ENCODE data around the gene WSB1. TPM values are rescaled to one million over a fixed set of nuclear protein-coding genes. Genes with fewer than 3 reads are reported as not detected.

The WSB1 gene
- total RNA-seq, 1 donor from 2014 or later = 396 TPM

DNA sequence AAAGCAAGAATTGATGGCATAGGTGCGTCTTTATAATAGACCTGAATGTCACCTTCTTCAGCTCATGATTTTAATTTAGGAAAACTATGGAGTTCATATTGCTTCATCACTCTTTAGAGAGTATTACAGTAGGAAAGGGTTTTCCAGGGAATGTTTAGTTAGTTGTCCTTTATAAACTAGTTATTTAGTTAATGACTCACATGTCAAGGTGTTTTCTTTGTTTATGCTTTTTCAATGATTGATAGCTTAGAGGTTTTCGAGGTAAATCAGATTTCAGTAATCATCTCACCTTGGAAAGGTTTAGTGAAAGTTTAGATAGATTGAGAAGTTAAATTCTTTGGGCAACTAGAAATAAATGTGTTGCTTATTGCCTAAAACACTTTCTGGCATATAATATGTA, 9.8 kb downstream of the WSB1 start:
- ATAC-seq (no peak), DNase-seq (ENCODE audit: low spot score) (no peak)
- intact Hi-C loops (cut with DNase I) = no loop called here

DNA sequence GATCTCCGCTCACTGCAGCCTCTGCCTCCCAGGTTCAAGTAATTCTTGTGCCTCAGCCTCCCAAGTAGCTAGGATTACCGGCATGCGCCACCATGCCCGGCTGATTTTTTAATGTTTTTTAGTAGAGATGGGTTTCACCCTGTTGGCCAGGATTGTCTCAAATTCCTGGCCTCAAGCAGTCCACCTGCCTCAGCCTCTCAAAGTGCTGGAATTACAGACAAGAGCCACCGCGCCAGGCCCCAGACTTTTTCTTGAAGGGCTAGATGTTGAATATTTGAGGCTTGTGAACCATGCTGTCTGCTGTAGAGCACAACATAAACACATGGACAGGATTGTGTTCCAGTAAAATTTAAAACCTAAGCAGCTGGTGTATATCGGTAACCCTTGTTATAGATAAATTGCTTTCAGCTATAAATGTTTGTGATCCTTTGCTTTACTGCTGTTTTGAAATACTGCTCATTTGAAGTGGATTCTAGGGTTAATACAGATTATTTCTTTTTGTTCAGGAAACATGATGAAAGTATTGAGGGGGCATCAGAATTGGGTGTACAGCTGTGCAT, 12.4 kb downstream of the WSB1 start:
- no peak for DNase-seq (ENCODE audit: low spot score)
- intact Hi-C loops (cut with DNase I) = no loop called here
- no peak for ATAC-seq

GRCh38 chr17:27310565-27311110, 16.7 kb downstream of the WSB1 start:
- ATAC-seq = no peak

GRCh38 chr17:27313301-27313700, 19.4 kb downstream of the WSB1 start:
- ATAC-seq = no peak
- no peak for DNase-seq (ENCODE audit: low spot score)
- intact Hi-C loops (cut with DNase I) = no loop called here

More at GRCh38 chr17:27310565-27311110, 16.7 kb downstream of the WSB1 start:
- no peak for DNase-seq (ENCODE audit: low spot score)
- intact Hi-C loops (cut with DNase I) = no loop called here

GRCh38 chr17:27315322-27315721, 21.4 kb downstream of the WSB1 start:
- ATAC-seq (peak; percentile 77), DNase-seq (ENCODE audit: low spot score) (peak; percentile 85)
- intact Hi-C loops (cut with DNase I) = no loop called here

GRCh38 chr17:27315796-27316465, 22.0 kb downstream of the WSB1 start:
- intact Hi-C loops (cut with DNase I) = no loop called here
- ATAC-seq = no peak
- DNase-seq (ENCODE audit: low spot score) = no peak

DNA sequence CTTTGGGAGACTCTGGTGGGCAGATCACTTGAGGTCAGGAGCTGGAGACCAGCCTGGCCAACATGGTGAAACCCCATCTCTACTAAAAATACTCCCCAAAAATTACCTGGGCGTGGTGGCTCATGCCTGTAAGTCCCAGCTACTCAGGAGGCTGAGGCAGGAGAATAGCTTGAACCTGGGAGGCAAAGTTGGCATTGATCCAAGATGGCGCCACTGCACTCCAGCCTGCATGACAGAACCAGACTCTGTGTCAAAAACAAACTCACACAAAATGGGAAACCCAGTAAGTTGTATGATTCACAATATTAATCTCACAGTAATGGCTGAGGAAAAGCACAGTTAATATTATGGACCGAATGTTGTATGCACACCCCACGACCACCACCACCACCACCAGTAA, 24.3 kb downstream of the WSB1 start:
- no peak for DNase-seq (ENCODE audit: low spot score)
- no peak for ATAC-seq

DNA sequence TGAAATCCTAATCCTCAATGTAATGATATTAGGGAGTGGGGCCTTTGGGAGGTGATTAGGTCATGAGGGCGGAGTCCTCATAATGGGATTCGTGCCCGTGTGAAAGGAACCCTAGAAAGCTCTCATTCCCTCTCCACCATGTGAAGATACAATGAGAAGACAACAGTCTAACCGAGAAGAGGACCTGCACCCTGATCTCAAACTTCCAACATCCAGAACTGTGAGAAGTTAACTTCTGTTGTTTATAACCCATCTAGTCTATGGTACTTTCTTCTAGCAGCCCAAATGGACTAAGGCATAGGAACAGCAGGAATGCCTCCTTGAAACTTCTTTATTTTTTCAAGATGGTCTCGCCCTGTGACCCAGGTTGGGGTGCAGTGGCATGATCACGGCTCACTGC, 24.7 kb downstream of the WSB1 start:
- intact Hi-C loops (cut with DNase I) = no loop called here
- ATAC-seq (no peak), DNase-seq (ENCODE audit: low spot score) (no peak)

More for the DNA sequence above, 24.3 kb downstream of the WSB1 start:
- intact Hi-C loops (cut with DNase I) = no loop called here

- ATAC-seq (peak; percentile 68), DNase-seq (ENCODE audit: low spot score) (peak; percentile 75)
- intact Hi-C loops (cut with DNase I) = no loop called here
Measured at GRCh38 chr17:27319541-27320221, 25.8 kb downstream of the WSB1 start.

DNA sequence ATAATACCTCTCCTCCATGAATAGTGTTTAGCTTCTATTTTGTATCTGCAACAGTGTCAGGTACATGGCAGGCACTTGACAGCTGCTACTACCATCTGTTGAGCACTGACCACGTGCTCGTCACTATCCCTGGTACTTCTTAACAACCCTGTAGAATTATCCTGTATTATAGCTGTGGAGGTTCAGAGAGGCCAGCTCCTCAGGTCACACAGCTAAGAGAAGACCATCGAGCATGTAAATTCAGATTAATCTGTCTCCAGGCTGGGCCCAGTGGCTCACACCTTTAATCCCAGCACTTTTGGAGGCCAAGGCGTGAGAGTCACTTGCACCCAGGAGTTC, 26.3 kb downstream of the WSB1 start:
- ATAC-seq (peak; percentile 4), DNase-seq (ENCODE audit: low spot score) (no peak)
- intact Hi-C loops (cut with DNase I) = no loop called here

- ATAC-seq = no peak
- DNase-seq (ENCODE audit: low spot score) = no peak
- intact Hi-C loops (cut with DNase I) = no loop called here
Measured at GRCh38 chr17:27321372-27321771, 27.5 kb downstream of the WSB1 start.

DNA sequence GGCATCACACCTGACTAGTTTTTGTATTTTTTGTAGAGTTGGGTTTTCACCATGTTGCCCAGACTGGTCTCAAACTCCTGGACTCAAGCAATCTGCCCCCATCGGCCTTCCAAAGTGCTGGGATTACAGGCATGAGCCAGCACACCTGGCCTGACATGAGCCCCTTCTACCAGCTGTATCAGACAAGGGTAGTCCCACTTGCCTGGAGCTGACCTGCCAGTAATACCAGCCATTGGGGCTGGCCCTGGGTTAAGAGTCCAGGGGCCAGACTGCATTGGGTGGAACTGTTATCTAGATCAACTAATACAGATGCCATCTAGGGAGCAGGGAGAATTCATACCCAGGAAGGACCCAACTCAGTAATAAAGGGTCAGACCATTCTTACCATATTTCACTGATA, 28.1 kb downstream of the WSB1 start:
- DNase-seq (ENCODE audit: low spot score) (no peak), ATAC-seq (no peak)
- intact Hi-C loops (cut with DNase I) = no loop called here

- ATAC-seq (no peak), DNase-seq (ENCODE audit: low spot score) (no peak)
- intact Hi-C loops (cut with DNase I) = no loop called here
Measured at GRCh38 chr17:27322690-27323508, 29.0 kb downstream of the WSB1 start.

- ATAC-seq (peak; percentile 86), DNase-seq (ENCODE audit: low spot score) (peak; percentile 84)
- intact Hi-C loops (cut with DNase I) = no loop called here
Measured at GRCh38 chr17:27323538-27324215, 29.8 kb downstream of the WSB1 start.

DNA sequence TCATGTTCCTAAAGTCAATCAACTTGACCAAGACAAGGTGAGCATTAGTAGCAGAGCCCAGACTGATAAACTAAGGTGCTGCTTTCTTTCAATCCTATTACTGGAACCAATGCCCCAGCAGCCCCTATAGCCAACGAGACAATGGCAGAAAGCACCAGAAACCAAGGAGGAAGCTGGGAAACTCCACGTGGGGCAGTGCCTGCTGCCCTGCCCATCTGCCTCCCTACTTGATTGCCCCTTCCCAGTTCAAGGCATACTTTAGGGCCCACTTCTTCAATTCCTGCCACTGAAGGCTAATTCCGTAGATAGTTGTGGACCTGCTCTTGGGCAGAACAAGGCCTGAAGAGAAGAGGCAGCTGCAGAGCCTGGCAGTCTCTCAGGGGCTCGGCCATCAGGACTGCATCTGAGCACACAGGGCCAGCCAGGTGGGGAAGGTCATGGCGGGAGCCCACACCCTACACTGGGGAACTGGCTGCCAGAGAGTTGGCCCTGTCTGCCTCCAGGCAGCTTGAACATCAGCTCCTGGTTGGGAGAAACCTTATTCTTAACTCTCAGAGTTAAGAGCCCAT, 30.9 kb downstream of the WSB1 start:
- intact Hi-C loops (cut with DNase I) = no loop called here
- DNase-seq (ENCODE audit: low spot score) (no peak), ATAC-seq (no peak)

DNA sequence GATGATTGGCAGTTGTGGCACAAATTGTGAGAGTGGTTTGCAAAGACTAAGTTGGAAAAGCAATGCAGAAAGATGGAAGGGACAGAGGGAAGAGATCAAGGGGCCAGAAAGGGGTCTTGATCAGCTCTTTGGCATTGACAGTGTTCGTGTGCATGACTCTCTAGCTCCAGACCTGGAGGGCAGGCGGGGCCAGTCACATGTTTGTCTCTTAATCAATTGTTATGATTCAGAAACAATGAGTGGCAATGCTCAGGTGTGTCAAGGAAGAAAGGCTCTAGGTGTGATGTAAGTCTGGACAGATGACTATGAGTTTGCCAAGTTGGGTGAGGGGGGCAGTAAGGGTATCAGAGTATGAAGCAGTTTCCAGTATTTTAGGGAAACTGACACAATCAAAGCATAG, 32.1 kb downstream of the WSB1 start:
- DNase-seq (ENCODE audit: low spot score) (no peak), ATAC-seq (no peak)
- intact Hi-C loops (cut with DNase I) = no loop called here

DNA sequence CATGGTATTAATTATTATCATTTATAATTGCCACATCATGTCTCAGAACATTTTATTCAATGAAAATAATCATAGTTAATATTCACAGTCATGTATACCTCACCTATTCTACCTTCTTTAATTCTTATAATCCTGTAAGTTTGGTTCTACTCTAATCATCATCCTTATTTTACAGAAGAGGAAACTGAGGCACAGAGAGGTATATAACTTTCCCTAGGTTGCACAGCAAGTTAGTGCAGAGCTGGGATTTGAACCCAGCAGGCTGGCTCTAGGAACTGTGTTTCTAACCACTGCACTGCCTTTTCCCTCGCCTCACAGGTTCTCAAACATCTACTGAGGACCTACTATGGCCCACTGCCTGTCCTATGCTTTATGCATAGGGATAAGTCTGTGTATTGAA, 32.7 kb downstream of the WSB1 start:
- intact Hi-C loops (cut with DNase I) = no loop called here
- no peak for DNase-seq (ENCODE audit: low spot score)
- no peak for ATAC-seq

- no peak for DNase-seq (ENCODE audit: low spot score)
- no peak for ATAC-seq
- intact Hi-C loops (cut with DNase I) = no loop called here
Measured at GRCh38 chr17:27327397-27327796, 33.5 kb downstream of the WSB1 start.

DNA sequence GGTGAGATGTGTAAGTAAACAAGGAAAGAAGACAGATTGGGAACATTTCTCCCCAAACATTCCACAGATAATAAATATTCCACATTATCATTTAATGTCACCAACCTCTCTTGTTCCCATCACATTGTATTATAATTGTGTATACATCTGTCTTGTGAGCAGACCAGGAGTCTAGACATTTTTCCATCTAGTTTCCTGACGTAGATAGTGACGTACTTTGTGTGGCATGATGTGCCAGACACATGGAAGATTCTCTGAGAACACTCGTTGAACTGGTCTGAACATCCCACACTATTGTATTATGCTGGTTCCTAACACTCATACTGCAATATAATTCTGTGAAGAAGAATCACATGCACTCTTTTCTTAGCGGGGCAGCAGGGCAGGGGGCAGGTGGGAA, 34.0 kb downstream of the WSB1 start:
- intact Hi-C loops (cut with DNase I) = no loop called here
- DNase-seq (ENCODE audit: low spot score) (no peak), ATAC-seq (no peak)

All from sciatic nerve (tissue), 2 donors.